ENCODE measurements around the gene PANK4.

Gene PANK4

GRCh38 chr1:2544875-2545640, 18.7 kb upstream of the PANK4 start:
- DNase-seq (ENCODE audit: low spot score) = no peak

- DNase-seq (ENCODE audit: low spot score) = no peak
Observed at GRCh38 chr1:2544093-2544874, 17.9 kb upstream of the PANK4 start.

- no peak for DNase-seq (ENCODE audit: low spot score)
Observed at GRCh38 chr1:2543543-2544092, 17.2 kb upstream of the PANK4 start.

- no peak for DNase-seq (ENCODE audit: low spot score)
Observed at GRCh38 chr1:2542246-2542915, 16.0 kb upstream of the PANK4 start.

GRCh38 chr1:2541619-2542245, 15.3 kb upstream of the PANK4 start:
- DNase-seq (ENCODE audit: low spot score) = no peak

GRCh38 chr1:2540816-2541492, 14.6 kb upstream of the PANK4 start:
- no peak for DNase-seq (ENCODE audit: low spot score)

GRCh38 chr1:2539312-2539907, 13.0 kb upstream of the PANK4 start:
- DNase-seq (ENCODE audit: low spot score) = no peak

GRCh38 chr1:2538872-2539271, 12.5 kb upstream of the PANK4 start:
- no peak for DNase-seq (ENCODE audit: low spot score)

- no peak for DNase-seq (ENCODE audit: low spot score)
Observed at GRCh38 chr1:2538376-2538775, 12.0 kb upstream of the PANK4 start.

- no peak for DNase-seq (ENCODE audit: low spot score)
Observed at GRCh38 chr1:2537784-2538115, 11.4 kb upstream of the PANK4 start.

GRCh38 chr1:2535981-2536380, 9.6 kb upstream of the PANK4 start:
- no peak for DNase-seq (ENCODE audit: low spot score)

GRCh38 chr1:2535455-2535854, 9.1 kb upstream of the PANK4 start:
- DNase-seq (ENCODE audit: low spot score) = no peak

- no peak for DNase-seq (ENCODE audit: low spot score)
Observed at GRCh38 chr1:2534687-2535441, 8.5 kb upstream of the PANK4 start.

GRCh38 chr1:2534315-2534686, 7.9 kb upstream of the PANK4 start:
- no peak for DNase-seq (ENCODE audit: low spot score)

- DNase-seq (ENCODE audit: low spot score) = no peak
Observed at GRCh38 chr1:2533365-2533764, 7.0 kb upstream of the PANK4 start.

- DNase-seq (ENCODE audit: low spot score) = no peak
Observed at GRCh38 chr1:2532485-2533160, 6.2 kb upstream of the PANK4 start.

GRCh38 chr1:2530513-2531361, 4.3 kb upstream of the PANK4 start:
- no peak for DNase-seq (ENCODE audit: low spot score)

- DNase-seq (ENCODE audit: low spot score) = no peak
Observed at GRCh38 chr1:2529784-2530512, 3.6 kb upstream of the PANK4 start, which contains the start of gene HES5. HES5 (minus strand) TSS chr1:2530263; CDS start chr1:2530164, 99 bp downstream.
